Kidney (tissue), 14 donors: ENCODE results near the gene RECK. TPM values are rescaled to one million over a fixed set of nuclear protein-coding genes. Genes with fewer than 3 reads are reported as not detected.
A peak's percentile ranks its signal among the peaks of the same experiment; 100 is the strongest.

Source experiments
- DNase-seq, 5 donors: peaks; one replicate each; pipeline ENCODE4 v3.0.0-alpha.2; 2013 to 2020
- FAIRE-seq: peaks from 2 replicates; lab custom pipeline; 2012; peaks lifted over from hg19 to GRCh38; lab: Jason Lieb, UNC
- H3K27ac ChIP-seq, 2 donors: one replicate each; pipeline ENCODE4 v1.7.0; 2013; ENCODE audit warnings: low read depth in 2 of 2, low read length in 2 of 2, inconsistent platforms in 1 of 2
- H3K27me3 ChIP-seq: one replicate; pipeline ENCODE4 v1.7.1; 2013; ENCODE audit warnings: low read length, inconsistent platforms; ENCODE audit not compliant: control insufficient read depth, insufficient read depth
- H3K36me3 ChIP-seq, 3 donors: one replicate each; pipeline versions ENCODE4 v1.7.0 to v1.7.1; 2013; ENCODE audit warnings: low read length in 3 of 3, control low read depth in 1 of 3, inconsistent platforms in 1 of 3; ENCODE audit not compliant: insufficient read depth in 3 of 3, control insufficient read depth in 2 of 3
- H3K4me1 ChIP-seq, 3 donors: one replicate each; pipeline versions ENCODE4 v1.7.0 to v1.7.1; 2013; ENCODE audit warnings: low read length in 3 of 3, inconsistent platforms in 1 of 3, low read depth in 1 of 3; ENCODE audit not compliant: control insufficient read depth in 2 of 3, insufficient read depth in 2 of 3
- H3K4me3 ChIP-seq, 3 donors: one replicate each; pipeline versions ENCODE4 v1.7.0 to v1.8.1; 2013; ENCODE audit warnings: low read length in 3 of 3, control low read depth in 1 of 3, inconsistent platforms in 1 of 3
- H3K9ac ChIP-seq, 3 donors: one replicate each; pipeline versions ENCODE4 v1.7.0 to v1.7.1; 2013; ENCODE audit warnings: low read length in 3 of 3, control low read depth in 1 of 3, inconsistent platforms in 1 of 3
- H3K9me3 ChIP-seq, 3 donors: one replicate each; pipeline versions ENCODE4 v1.7.0 to v1.7.1; 2013; ENCODE audit warnings: low read length in 3 of 3, control low read depth in 1 of 3, inconsistent platforms in 1 of 3; ENCODE audit not compliant: control insufficient read depth in 2 of 3, insufficient read depth in 1 of 3
- intact Hi-C: fragments of 100-400 bp; cut with DNase I; formaldehyde crosslinking; loops from one replicate; pipeline ENCODE4 v1.11.1; 2022
- polyA plus RNA-seq: library from polyadenylated mRNA; stranded (reverse); fragments of 350-450 nt; fragmentation: Illumina TruSeq; extraction: RNeasy Lipid Tissue Mini Kit (QIAGEN cat#74804); gene quantifications from one replicate; pipeline ENCODE4 v1.2.3, GENCODE V29; 2014; ENCODE audit warnings: low read depth, low replicate concordance; ENCODE audit not compliant: insufficient read depth
- total RNA-seq: library from RNA; stranded (reverse); fragmentation: NEBNext Ultra II Directional; extraction: Animal tissue kit (Norgen Biotek cat#: 25700); gene quantifications from one replicate; pipeline ENCODE4 v1.2.1, GENCODE V29; 2021
- TF ChIP-seq, protein P1 (sequence below): IDR thresholded peaks from 3 replicates; pipeline ENCODE4 v1.5.1; 2012; ENCODE audit warnings: mild to moderate bottlenecking, moderate library complexity, borderline replicate concordance; ENCODE audit not compliant: insufficient read depth; ENCODE audit errors: extremely low read depth
- donor health status: control.
- donor health status: control.
- donor health status: control.
- donor health status: control.
- donor health status: control.
- donor health status: DM: yes; HTN: yes; CAD: no.
- donor health status: Normal renal cell carcinoma (clear cell type).

Gene RECK
- total and polyA plus RNA-seq, 2 donors from 2014 or later = 4.5 to 10.4 TPM

- peaks cover 0 to 6% (median 5%) of the 10 kb centered on the region in 3 donors for H3K9me3 ChIP-seq
- intact Hi-C loops = no loop called here
- DNase-seq (no peak), FAIRE-seq (no peak)
- no peaks in the 10 kb centered on the region for H3K4me1 ChIP-seq
- H3K36me3 ChIP-seq = no peaks in the 10 kb centered on the region
- no peak overlapping the region for H3K27ac ChIP-seq
- no peak overlapping the region for H3K4me3 ChIP-seq
- TF ChIP-seq, protein P1, sequence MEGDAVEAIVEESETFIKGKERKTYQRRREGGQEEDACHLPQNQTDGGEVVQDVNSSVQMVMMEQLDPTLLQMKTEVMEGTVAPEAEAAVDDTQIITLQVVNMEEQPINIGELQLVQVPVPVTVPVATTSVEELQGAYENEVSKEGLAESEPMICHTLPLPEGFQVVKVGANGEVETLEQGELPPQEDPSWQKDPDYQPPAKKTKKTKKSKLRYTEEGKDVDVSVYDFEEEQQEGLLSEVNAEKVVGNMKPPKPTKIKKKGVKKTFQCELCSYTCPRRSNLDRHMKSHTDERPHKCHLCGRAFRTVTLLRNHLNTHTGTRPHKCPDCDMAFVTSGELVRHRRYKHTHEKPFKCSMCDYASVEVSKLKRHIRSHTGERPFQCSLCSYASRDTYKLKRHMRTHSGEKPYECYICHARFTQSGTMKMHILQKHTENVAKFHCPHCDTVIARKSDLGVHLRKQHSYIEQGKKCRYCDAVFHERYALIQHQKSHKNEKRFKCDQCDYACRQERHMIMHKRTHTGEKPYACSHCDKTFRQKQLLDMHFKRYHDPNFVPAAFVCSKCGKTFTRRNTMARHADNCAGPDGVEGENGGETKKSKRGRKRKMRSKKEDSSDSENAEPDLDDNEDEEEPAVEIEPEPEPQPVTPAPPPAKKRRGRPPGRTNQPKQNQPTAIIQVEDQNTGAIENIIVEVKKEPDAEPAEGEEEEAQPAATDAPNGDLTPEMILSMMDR = no peak
- H3K9ac ChIP-seq = no peak overlapping the region
- no peaks in the 10 kb centered on the region for H3K27me3 ChIP-seq
Measured at GRCh38 chr9:36007852-36008251, 28.9 kb upstream of the RECK start.

GRCh38 chr9:36008774-36009300 is 27.9 kb upstream of the RECK start:
- no peak for FAIRE-seq
- H3K27me3 ChIP-seq = no peaks in the 10 kb centered on the region
- H3K9me3 ChIP-seq = peaks cover 0 to 6% (median 5%) of the 10 kb centered on the region in 3 donors
- H3K27ac ChIP-seq = no peak overlapping the region
- intact Hi-C loops = no loop called here
- no peaks in the 10 kb centered on the region for H3K4me1 ChIP-seq
- DNase-seq = peak in 4 of 5 donors; percentile 41 to 81 (median 55)
- TF ChIP-seq, protein P1 = peak; percentile 89
- no peak overlapping the region for H3K9ac ChIP-seq
- H3K4me3 ChIP-seq = no peak overlapping the region
- H3K36me3 ChIP-seq = no peaks in the 10 kb centered on the region

- FAIRE-seq (no peak), DNase-seq (no peak)
- Histone ChIP-seq H3K9me3 (peaks cover 0 to 3% (median 0%) of the 10 kb centered on the region in 3 donors), H3K4me3 (no peak overlapping the region), H3K4me1 (no peaks in the 10 kb centered on the region), H3K36me3 (no peaks in the 10 kb centered on the region), H3K9ac (no peak overlapping the region), H3K27me3 (no peaks in the 10 kb centered on the region), H3K27ac (no peak overlapping the region)
- intact Hi-C loops = no loop called here
- TF ChIP-seq, protein P1 = no peak
Measured at GRCh38 chr9:36011379-36011778, 25.3 kb upstream of the RECK start.

DNA sequence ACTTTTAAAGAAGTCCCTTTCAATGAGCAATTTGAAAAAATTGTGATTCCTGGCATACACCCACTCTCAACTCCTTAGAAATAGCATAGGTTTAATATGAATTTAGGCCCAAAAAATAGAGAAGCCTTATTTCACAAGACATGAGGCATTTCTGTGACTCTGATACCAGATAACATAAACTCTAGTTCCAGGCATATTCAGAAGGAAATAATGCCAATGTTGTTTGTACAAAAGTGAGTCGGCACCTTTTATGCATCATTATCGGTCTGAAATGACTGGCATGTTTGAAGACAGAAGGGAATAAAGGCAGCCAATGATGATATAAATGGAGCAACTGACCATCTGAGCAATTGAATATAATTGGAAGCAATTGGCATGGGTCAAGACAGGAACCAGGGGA is 19.4 kb upstream of the RECK start:
- H3K27me3 ChIP-seq = no peaks in the 10 kb centered on the region
- no peaks in the 10 kb centered on the region for H3K9me3 ChIP-seq
- H3K9ac ChIP-seq = no peak overlapping the region
- FAIRE-seq = no peak
- DNase-seq = no peak
- no peak overlapping the region for H3K4me3 ChIP-seq
- TF ChIP-seq, protein P1 = no peak
- no peaks in the 10 kb centered on the region for H3K4me1 ChIP-seq
- no peak overlapping the region for H3K27ac ChIP-seq
- H3K36me3 ChIP-seq = no peaks in the 10 kb centered on the region
- intact Hi-C loops = loop anchor here (5.0 kb wide), 1 partner anchor 60 kb away; the partner anchor contains the start of gene OR2S2
